Activated gamma-delta T cell (primary cell): ENCODE results near the gene FNDC3B.

Experiments used
- DNase-seq: peaks from one replicate; lab custom pipeline; 2025; lab: John Stamatoyannopoulos, UW

Gene FNDC3B

GRCh38 chr3:172073262-172073915 lies 34.0 kb downstream of the FNDC3B start:
- no peak for DNase-seq

- no peak for DNase-seq
Observed at GRCh38 chr3:172074032-172074431, 34.7 kb downstream of the FNDC3B start.

- no peak for DNase-seq
Observed at GRCh38 chr3:172074586-172074985, 35.2 kb downstream of the FNDC3B start.

GRCh38 chr3:172076212-172076611 lies 36.8 kb downstream of the FNDC3B start:
- no peak for DNase-seq

GRCh38 chr3:172077197-172077757 lies 37.9 kb downstream of the FNDC3B start:
- DNase-seq = no peak

- DNase-seq = no peak
Observed at GRCh38 chr3:172078244-172078643, 38.9 kb downstream of the FNDC3B start.

- no peak for DNase-seq
Observed at GRCh38 chr3:172078721-172079120, 39.3 kb downstream of the FNDC3B start.

GRCh38 chr3:172079326-172079976 lies 40.1 kb downstream of the FNDC3B start:
- no peak for DNase-seq

GRCh38 chr3:172080503-172080902 lies 41.1 kb downstream of the FNDC3B start:
- no peak for DNase-seq

GRCh38 chr3:172082269-172082668 lies 42.9 kb downstream of the FNDC3B start:
- no peak for DNase-seq

- no peak for DNase-seq
Observed at GRCh38 chr3:172082820-172083513, 43.6 kb downstream of the FNDC3B start.

GRCh38 chr3:172083995-172084409 lies 44.6 kb downstream of the FNDC3B start:
- DNase-seq = no peak

GRCh38 chr3:172084871-172085556 lies 45.6 kb downstream of the FNDC3B start:
- no peak for DNase-seq

GRCh38 chr3:172085557-172085895 lies 46.1 kb downstream of the FNDC3B start:
- DNase-seq = no peak

GRCh38 chr3:172086071-172086470 lies 46.7 kb downstream of the FNDC3B start:
- DNase-seq = no peak

- DNase-seq = no peak
Observed at GRCh38 chr3:172087198-172087597, 47.8 kb downstream of the FNDC3B start.

GRCh38 chr3:172087602-172088580 lies 48.5 kb downstream of the FNDC3B start:
- DNase-seq = no peak

- DNase-seq = no peak
Observed at GRCh38 chr3:172089250-172089649, 49.9 kb downstream of the FNDC3B start.

GRCh38 chr3:172090035-172090434 lies 50.7 kb downstream of the FNDC3B start:
- DNase-seq = no peak

GRCh38 chr3:172092658-172093057 lies 53.3 kb downstream of the FNDC3B start:
- no peak for DNase-seq
